Measurements from ENCODE around the gene EFCAB12. TPM values are rescaled to one million over a fixed set of nuclear protein-coding genes. Genes with fewer than 3 reads are reported as not detected.
"Not testable (repeated sequence)": the region's sequence is repeated elsewhere in the genome, so short reads cannot be mapped to it uniquely, and the experiment has no call there.

Gene EFCAB12
- total and polyA plus RNA-seq, 2 of the 13 experiments (the other 11 are each of a cell fraction or from before 2014, with no cell fraction given) = 0.31 to 2.4 TPM

GRCh38 chr3:129388791-129389571, 39.5 kb downstream of the EFCAB12 start (continued):
- TF ChIP-seq PAXIP1 (CRISPR knock-in tag; conservative IDR thresholded peaks at IDR 0.05) (0 out of 2 replicates have a peak, but pooled peaks have one; percentile 23), ATF1 (CRISPR knock-in tag; IDR thresholded peaks at IDR 0.05) (peak; percentile 24; the same call in 1 of the 2 replicates), CREM (IDR thresholded peaks at IDR 0.05) (0 out of 2 replicates have a peak, but pooled peaks have one; percentile 15), THAP11 (CRISPR knock-in tag; IDR thresholded peaks at IDR 0.05) (peak; percentile 21; the same call in 1 of the 2 replicates)
- not testable (repeated sequence) for TF ChIP-seq CREM (CRISPR knock-in tag; IDR thresholded peaks at IDR 0.05)

- BruUV-seq (replicated peaks) = no TSS peak
- no peak for TF ChIP-seq ZHX1 (CRISPR knock-in tag; IDR thresholded peaks at IDR 0.05; ENCODE audit: low read depth)
- TF ChIP-seq ONECUT2 (CRISPR knock-in tag; IDR thresholded peaks at IDR 0.05) = no peak
- no peak for TF ChIP-seq ZNF281 (CRISPR knock-in tag; IDR thresholded peaks at IDR 0.05; ENCODE audit: borderline replicate concordance)
- TF ChIP-seq TFAP4 (IDR thresholded peaks at IDR 0.05; ENCODE audit: borderline replicate concordance, low read depth) = no peak
- TF ChIP-seq ZNF331 (CRISPR knock-in tag; IDR thresholded peaks at IDR 0.05) = no peak
- TF ChIP-seq BCL6 (CRISPR knock-in tag; IDR thresholded peaks at IDR 0.05) = no peak
Measured at GRCh38 chr3:129387487-129387886, 40.9 kb downstream of the EFCAB12 start.

More at GRCh38 chr3:129387487-129387886, 40.9 kb downstream of the EFCAB12 start:
- H4K20me1 ChIP-seq (ENCODE audit: insufficient read depth, low read length) = no peaks in the 10 kb centered on the region
- H3K9me3 ChIP-seq (ENCODE audit: low read length) = no peaks in the 10 kb centered on the region
- intact Hi-C loops (cut with micrococcal nuclease; ENCODE audit: unreplicated experiment) (loop anchor here (10.0 kb wide), 1 partner anchor 237 kb away; no protein-coding TSS in a partner anchor), in situ Hi-C loops (cut with HindIII; ENCODE audit: extremely low pct_ligation_motif_present, low pct_unique_long_range_greater_than_20kb) (no loop called here)
- ATAC-seq (no peak), FAIRE-seq (no peak), DNase-seq (ENCODE audit: low spot score) (no peak)
- peaks cover 50% of the 10 kb centered on the region for H3K4me1 ChIP-seq (ENCODE audit: insufficient read depth, low read length)
- no peaks in the 10 kb centered on the region for H3K27me3 ChIP-seq (ENCODE audit: control insufficient read depth in 1 of 2, insufficient read depth in 2 of 2, low read length in 2 of 2)
- no peak overlapping the region for H3K9ac ChIP-seq (ENCODE audit: insufficient read depth, low read depth, low read length)
- H3K27ac ChIP-seq (ENCODE audit: extremely low read length, insufficient read depth, low read length) = peak overlapping the region; percentile 7
- no peak overlapping the region for H2AFZ ChIP-seq (ENCODE audit: low read length)
- CTCF ChIA-PET (ENCODE audit: low intra/inter-chr PET ratio, low total read pairs) = no interaction called here
- no peak overlapping the region for H3K4me3 ChIP-seq (replicated peaks in 1 of 3; ENCODE audit: insufficient read depth in 1 of 3, low read depth in 2 of 3, low read length in 3 of 3)
- H3K36me3 ChIP-seq (replicated peaks in 1 of 2; ENCODE audit: control insufficient read depth in 1 of 2, insufficient read depth in 2 of 2, low read length in 2 of 2) = peaks cover 5 to 25% of the 10 kb centered on the region in 2 experiments; a peak in 3 of 5 replicates
- 99% methylated on average over 5 of the region's 5 CpGs for WGBS (ENCODE audit: low lambda C conversion rate)
- H3K79me2 ChIP-seq (ENCODE audit: insufficient read depth, low read length) = no peaks in the 10 kb centered on the region
- POLR2A ChIA-PET = interaction anchor here (1.3 to 2.0 kb wide), 3 partner anchors 8 to 41 kb away, joined by 3 to 6 read pairs (median 5); partner anchors contain the start of gene EFCAB12
- H3K4me2 ChIP-seq (ENCODE audit: low read depth, low read length) = no peak overlapping the region

Data from HepG2 (cell line).